NCI-H2081 treated with DMSO at 0.1 percent for 48 hours (cell line): ENCODE measurements around the gene CXCR2.
A peak's percentile ranks its signal among the peaks of the same experiment; 100 is the strongest.

ENCODE experiments used
- DNase-seq: peaks from one replicate; lab custom pipeline; 2025; lab: John Stamatoyannopoulos, UW

The CXCR2 gene

DNA sequence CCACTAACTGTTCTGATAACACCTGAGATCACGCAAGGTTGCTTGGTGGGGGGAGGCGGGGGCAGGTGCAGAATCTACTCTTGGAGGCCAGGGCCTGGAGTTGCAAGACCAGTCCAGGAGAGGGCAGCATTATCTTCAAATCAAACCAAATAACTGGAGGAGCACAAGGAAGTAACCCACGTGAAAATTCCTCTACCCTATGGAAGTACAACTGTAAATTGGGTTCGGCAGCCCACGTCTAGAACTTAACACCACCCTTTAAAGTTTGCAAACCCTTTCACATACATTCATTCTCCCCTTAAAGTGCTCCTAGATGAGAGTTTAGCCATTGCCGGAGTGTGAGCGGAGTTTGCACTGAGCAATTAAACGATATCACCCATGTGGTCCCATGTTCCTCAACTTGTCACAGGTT, 60.5 kb downstream of the CXCR2 start:
- peak; percentile 24 for DNase-seq
